Limb (tissue), 2 donors: Measurements from ENCODE around the gene KIAA1549.
"Not testable (repeated sequence)": the region's sequence is repeated elsewhere in the genome, so short reads cannot be mapped to it uniquely, and the experiment has no call there.

Experiments used
- DNase-seq, 2 donors: peaks; one replicate each; pipeline ENCODE4 v3.0.0-alpha.2; 2016; ENCODE audit errors: extremely low spot score in 2 of 2

Gene KIAA1549

GRCh38 chr7:138981332-138982203 is at the start of gene KIAA1549:
TSS of gene KIAA1549 (minus strand) at chr7:138981389. CDS start at chr7:138981269, 120 bp downstream.
- DNase-seq: peak; percentile 72 to 85

GRCh38 chr7:139029353-139029752 is 48.2 kb upstream of the KIAA1549 start:
- no peak for DNase-seq

GRCh38 chr7:139026551-139026950 is 45.4 kb upstream of the KIAA1549 start:
- DNase-seq: no peak

DNA sequence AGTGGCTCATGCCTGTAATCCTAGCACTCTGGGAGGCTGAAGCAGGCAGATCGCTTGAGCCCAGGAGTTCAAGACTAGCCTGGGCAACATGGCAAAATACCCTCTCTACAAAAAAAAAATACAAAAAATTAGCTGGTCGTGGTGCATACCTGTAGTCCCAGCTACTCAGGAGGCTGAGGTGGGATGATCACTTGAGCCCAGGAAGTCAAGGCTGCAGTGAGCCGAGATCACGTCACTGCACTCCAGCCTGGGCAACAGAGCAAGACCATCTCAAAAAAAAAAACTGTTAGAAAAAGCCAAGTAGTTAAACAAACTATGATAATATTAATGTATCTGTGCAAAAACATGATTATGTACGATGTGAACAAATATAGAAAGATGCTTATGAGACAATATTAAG is 44.7 kb upstream of the KIAA1549 start:
- not testable (repeated sequence) for DNase-seq

DNA sequence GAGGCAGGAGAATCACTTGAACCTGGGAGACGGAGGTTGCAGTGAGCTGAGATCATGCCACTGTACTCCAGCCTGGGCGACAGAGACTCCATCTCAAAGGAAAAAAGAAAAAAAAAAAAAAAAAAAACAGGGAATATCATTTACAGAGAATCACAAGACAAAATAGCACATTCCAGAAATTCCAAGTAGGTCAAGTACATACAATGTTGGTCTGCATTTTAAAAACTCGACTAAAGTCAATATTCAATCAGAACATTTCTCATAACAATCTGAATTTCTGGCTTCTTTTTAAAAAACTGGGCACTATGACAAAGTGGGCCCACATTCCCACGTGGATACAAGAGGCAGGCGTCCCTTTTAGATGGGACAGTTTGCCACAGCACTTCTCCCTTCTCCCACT is 41.9 kb upstream of the KIAA1549 start:
- DNase-seq: no peak

DNA sequence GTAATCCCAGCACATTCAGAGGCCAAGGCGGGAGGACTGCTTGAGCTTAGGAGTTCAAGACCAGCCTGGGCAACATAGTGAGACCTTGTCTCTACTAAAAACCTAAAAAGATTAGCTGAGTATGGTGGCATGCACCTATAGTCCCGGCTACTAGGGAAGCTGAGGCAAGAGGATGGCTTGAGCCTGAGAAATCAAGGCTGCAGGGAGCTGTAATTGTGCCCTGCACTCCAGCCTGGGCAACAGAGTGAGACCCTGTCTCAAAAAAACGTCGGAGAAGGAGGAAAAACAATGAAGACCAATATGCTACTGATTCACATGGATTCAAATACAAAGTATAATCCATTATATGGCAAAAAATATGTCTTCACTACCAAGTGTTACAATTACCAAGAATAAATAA is 41.1 kb upstream of the KIAA1549 start:
- DNase-seq: no peak

- DNase-seq: no peak
Measured at GRCh38 chr7:139018910-139019309, 37.7 kb upstream of the KIAA1549 start.

GRCh38 chr7:139016931-139017511 is 35.8 kb upstream of the KIAA1549 start:
- peak; percentile 55 to 61 for DNase-seq

DNA sequence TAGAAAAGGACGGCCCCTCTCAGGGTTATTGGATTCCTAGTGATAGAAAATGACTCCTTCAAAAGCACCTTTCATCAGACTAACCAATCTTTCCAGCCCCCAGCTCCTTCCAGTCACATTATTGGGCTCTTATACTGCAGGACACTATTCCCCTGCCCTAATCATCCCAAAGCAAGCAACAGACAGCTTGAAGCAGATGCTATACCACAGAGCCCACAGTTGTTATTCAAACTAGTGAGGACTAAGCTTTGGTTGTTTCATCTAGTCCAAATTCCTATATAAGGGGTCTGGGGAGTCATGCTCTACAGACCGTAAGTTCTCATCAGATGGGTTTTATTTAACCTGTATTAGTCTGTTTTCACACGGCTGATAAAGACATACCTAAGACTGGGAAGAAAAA is 30.2 kb upstream of the KIAA1549 start:
- no peak for DNase-seq

DNA sequence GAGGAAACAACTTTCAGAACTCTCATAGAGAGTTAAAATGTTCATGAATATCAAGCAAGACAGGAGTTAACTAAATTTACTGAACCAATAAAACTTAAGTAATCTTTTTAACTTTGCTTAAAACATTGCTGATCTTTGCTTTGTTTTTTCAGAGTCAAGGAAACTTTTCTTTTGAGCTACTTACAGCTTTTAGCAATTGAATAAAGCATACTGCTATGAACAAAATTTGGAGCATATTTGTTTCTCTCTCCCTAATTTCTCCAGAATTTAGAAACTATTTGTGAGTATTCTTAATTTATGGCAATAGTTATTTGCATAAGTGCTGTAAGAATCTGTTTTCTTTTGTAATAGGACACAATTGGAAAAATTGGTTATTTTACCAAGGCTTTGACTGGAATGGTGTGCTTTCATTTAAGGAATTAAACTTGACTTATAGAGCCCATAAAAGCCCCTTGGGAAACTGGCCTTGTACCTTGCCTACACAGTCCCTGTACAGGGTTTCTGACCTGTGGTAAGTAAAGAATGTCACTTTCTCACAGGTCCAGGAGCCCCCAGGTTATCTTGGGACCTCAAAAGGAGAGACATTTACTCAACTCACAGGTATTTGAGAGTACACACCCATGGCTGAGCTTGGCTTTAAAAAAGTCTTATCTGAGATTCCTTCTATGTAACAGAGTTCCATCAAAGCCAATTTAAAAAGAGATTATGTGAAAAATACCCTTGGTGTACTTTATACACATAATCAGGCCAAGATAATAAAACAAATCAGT is 23.3 kb upstream of the KIAA1549 start:
- DNase-seq: no peak

- no peak for DNase-seq
Measured at GRCh38 chr7:138999414-138999813, 18.2 kb upstream of the KIAA1549 start.

GRCh38 chr7:138992052-138992531 is 10.9 kb upstream of the KIAA1549 start:
- DNase-seq: no peak

DNA sequence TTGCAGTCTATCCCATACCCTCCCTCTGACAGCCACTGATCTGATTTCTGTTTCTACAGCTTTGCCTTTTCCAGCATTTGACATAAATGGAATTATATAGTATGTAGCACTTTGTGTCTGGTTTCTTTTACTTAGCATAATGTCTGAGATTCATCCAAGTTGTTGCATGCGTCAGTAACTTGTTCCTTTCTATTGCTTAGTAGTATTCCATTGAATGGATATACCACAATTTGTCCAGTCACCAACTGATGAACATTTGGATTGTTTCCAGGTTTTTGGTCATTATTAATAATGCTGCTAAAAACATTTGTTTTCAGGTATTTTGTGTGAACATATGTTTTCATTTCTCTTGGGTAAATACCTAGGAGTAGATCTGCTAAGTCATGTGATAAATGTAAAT is 6.5 kb upstream of the KIAA1549 start:
- DNase-seq: no peak

- no peak for DNase-seq
Measured at GRCh38 chr7:138982204-138982623, 1.0 kb upstream of the KIAA1549 start.

DNA sequence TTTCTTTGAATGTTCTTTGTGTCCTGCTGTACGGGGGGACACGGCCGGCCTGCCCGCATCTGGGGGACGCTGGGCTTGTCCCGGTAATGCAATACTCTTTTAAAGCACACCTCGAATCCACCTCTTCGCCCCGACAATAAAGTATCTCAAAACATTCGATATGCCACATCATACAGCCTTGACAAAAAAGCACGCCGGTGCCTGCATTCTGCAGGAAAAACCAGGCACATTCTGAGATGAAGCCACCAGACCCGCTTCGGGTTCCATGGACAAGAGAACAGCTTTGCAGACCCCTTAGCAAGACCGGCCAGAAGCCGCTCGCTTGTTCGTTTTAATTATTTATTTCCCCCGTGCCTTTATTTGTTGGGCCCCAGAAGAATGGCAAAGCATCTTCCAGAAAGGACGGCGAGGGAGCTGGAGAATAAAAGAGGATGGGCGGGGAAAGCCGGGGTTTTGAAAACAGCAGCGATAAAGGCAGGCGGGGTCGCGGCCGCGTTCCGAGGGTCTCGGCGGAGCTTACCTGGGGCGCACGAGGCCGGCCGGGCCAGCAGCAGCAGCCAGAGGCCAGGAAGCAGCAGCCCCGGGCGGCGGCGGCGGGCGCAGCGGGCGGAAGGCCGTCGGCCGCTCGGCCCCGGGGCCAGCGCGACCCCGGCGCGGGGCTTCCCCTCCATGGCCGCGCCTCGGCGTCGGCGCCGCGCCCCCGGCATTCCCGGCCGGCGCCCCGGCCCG is 462 bp downstream of the KIAA1549 start:
- DNase-seq: peak in 1 of 2 donors; percentile 77

- no peak for DNase-seq
Measured at GRCh38 chr7:138979988-138980562, 1.1 kb downstream of the KIAA1549 start.

DNA sequence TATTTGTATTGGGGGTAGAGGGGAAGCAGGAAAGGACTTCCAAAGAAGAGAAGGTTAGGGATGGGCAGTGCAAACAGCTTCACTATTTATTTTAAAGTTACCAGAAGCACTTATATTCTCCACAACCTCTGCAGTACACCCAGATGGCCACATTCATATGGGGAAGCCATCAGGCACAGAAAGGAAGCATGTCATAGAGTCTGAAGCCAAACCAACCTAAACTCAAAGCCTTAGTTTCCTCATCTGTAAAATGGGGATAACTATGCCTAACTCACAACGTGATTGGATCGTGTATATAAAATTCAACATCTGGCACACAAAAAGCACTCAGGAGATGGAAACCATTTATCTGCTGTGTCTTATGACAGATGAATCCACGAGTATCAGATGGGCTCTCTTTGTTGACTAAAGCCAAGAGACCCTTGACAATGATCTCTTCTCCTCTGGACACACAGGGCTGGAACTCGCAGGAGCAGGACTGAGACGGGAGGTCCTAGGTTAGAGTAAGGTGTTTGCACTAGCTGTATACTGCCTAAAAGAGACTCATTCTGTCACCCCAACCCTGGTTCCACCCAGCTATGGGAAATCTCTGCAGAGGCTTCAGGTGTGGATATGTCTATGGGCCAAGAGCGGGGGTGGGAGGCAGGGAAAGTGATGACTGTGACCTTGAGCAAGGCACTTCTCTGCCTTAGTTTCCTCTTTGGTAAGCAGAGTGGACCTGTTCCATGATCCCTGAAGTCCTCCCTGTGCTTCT is 1.8 kb downstream of the KIAA1549 start:
- no peak for DNase-seq

DNA sequence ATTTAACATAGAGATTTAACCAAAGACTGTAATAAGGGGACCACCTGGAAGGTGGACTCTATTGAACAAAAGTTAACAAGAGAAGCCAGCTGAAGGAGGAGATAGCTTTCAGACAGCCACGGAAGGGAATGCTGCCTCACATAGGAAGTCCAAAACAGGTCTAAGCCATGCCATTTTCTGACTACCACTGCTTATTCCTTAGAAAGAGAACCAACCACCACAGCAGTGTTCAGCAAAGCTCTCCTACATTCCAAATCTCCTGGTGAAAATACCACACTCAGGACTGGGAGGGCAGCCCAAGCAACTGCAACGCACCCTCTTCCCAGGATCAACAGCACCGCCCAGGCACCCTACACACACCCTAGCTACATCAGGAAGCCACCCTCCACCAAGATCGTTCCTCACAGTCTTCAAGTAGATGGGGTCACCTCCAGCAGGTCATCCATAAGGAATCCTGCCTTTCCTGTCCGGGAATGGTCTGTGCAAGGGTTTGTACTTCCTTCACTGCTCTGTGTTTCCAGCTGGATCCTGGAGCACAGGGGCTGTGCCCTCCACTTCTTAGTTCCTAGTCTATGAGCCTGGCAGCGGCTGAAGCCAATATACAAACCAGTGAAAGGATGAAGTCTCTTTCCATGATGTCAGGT is 2.5 kb downstream of the KIAA1549 start:
- DNase-seq: no peak

- DNase-seq: not testable (repeated sequence)
Measured at GRCh38 chr7:138976161-138976560, 5.0 kb downstream of the KIAA1549 start.
